ENCODE measurements around the gene THBD.

Gene THBD

DNA sequence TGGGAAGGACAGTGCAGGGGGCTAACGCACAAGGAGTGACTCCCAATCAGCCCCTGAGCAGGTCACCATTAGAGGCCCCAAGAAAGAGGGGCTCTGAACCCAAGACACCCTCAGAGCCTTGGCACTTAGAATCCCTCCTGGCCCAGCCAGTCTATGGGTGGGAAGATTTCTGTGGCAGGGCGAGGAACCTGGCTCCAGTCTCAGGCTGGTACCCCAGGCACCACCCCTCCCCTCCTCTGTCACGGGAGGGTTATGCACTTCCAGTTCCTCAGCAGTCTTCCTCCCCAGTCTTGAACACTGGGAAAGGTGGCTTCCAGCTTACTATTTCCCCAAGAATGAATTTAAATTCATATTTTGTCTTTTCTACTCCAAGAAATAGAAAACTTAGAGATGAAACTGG is 42.0 kb downstream of the THBD start:
- DNase-seq: no peak

DNA sequence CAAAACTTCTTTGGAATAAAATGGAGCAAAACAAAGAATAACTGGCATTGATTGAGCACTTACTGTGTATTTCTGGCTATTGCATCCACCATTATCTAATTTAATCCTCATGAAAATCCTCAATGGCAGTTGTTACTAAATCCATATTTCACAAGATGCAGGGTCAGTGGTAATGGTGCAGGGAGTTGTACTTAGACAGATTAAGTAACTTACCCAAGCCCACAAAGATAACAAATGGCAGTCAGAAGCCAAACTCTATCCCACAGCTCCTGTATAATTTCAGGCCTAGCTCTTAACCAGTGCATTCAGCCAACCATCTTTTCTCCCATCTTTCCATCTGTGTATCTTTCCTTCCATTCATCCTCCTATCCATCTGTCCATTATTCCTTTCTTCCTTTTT is 43.7 kb downstream of the THBD start:
- DNase-seq: no peak

DNA sequence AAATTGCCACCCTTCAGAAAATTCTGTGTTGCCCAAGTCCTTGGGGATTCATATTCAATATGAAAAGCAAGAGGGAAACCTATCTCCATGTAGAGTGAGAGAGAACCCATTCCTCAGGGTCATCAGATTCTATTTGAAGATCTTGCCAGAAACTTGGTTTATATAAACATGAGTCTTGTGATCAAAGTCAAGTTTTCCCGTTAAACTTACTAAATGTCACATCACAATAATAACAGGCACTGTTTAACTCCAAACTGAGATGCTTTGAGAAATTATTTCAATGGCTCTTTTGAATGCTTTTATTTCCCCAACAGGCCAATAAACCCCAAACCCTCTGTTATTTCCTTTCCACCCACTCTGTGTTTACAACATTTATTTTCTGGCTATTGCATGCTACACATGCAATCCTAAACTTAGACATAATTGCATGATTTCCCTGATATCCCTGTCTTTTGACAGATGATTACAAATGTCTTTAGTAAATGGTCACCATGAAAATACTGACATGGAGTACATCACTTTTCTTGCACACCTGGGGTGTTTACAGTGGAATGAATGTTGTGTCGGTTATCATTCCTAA is 45.5 kb downstream of the THBD start:
- DNase-seq: no peak

DNA sequence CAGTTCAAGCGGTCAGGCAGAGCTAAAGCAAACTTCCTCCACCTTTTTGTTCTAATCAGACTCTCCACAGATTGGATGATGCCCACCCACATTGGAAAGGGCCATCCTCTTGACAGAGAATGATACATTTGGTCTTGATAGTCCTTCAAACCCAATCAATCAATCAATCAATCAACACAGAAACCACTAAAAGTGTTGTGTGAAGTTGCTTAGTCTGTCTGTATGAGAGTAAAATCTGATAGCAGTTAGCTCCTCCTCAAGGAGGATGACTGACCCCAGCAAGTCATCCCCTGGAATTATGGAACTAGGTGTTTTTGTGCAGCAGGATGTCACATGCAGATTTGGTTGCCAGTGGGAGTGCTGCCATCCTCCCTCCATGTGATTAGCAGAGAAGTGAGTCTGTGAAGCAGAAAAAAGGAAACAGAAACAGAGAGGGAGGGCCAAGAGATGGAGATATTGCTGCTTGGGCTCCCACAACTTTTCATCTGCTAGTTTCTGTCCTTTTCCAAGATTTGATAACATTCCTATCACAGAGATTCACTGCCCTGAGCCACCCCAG is 46.3 kb downstream of the THBD start:
- no peak for DNase-seq

DNA sequence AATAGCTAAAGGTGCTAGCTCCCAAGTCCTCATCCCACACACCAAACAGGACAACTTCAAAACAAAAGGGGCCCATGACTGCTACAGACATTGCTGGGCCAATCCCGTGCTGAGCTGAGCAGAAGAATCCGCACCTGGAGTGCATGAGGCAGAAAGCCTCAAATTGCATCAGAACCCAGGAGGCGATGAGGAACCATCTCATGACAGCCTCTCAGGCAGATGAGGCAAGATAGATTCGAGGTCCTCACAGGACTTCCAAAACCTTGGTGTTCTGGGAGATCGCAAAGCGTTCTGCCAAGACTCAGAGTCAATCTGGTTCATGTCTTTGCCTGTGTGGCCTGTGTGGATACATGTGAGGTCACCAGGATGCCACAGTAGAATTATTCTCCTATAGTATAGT is 47.2 kb downstream of the THBD start:
- no peak for DNase-seq

DNA sequence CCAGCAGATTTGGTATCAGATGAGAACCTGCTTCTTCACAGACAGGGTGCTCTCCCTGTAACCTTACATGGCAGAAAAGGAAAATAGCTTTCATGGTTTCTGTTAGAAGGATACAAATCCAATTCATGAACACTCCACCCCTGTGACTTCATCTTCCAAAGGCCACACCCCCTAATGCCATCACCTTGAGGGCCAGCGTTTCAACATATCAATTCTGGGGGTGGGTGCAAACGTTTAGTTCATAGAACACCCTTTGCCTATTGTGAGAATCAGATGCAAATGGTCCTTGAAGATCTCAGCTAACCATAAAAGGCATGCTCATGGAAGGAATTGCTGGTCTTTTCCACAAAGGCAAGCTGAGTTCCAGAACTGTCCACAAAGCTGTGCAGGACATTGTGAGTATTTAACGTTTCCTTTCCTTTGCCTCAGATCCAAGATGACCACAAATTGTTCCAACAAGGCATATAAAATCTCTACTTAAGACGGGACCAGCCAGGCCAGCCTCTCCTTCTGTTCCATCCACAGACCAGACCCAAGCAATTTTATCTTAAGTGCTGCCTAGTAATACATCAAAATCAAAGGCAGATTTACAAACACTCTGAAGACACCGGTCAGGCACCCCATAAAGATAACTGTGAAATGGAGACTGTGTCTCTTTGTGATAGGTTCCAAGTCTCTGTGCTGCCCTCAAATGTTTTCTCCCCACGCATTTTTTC is 49.1 kb downstream of the THBD start:
- DNase-seq: no peak

DNA sequence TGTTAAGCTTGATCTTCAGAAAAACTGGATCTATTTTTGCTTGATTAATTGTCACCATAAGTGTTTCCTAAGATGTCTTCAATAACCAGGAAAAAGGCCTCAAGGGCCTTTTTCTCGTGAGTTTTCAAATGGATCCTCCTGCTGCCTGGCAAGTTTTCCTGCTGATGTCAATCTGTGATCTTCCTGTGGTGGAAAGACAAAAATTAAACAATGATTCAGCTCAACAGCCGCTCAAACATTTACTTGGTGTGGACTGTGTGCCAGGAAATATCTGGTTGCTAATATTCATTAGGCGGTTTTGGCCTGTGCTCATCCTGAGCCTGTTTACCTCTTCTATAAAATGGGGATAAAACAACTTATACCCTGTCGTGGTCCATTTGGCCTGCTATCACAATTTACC is 49.7 kb downstream of the THBD start:
- DNase-seq: no peak

DNA sequence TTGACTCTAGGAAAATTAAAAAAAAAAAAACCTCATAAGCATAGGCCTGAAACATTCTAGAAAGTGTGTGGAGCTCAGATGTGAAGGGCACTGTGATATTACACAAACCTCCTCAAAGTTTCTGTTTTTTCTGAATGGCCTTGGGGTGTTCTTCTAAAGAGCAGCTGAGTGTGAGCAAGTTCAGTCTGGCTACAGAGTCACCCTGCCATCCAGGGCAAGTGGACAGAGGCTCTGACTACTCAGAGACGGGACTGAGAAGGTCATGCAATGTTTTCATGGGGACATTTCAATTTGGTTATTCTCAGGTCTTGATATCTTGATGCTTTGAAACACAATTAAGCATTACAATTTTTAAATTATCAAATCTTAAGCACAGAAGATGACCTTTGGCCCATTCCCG is 51.0 kb downstream of the THBD start:
- DNase-seq: no peak

DNA sequence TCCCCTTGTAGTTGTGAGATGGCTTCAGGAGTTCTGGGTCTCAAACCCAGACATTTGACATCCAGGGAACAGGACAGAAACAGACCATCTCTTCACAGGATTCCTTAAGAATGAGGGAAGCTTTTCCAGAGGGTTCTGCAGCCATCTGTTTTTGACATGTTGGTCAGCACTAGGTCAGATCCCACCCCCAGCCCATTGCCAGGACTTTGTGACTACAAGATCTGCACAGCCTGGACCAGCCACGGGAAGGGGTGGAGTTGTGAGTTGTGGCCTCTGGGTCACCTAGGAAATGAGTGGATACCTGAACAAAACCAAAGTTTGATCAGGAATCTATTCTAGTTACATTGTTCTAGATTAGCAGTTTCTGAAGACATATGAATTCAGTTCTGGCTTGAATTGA is 53.5 kb downstream of the THBD start:
- no peak for DNase-seq
